Caco-2 (cell line): Measurements from ENCODE around the gene EPHB6. TPM values are rescaled to one million over a fixed set of nuclear protein-coding genes. Genes with fewer than 3 reads are reported as not detected.

Experiments
- BruUV-seq: library from RNA; stranded (reverse); fragments of 400-500 nt; replicated peaks from 2 replicates; lab custom pipeline; 2021; lab: Mats Ljungman, UMichigan
- CTCF ChIA-PET: fragments of 300-600 bp; sonication (Branson Sonifier 250); formaldehyde crosslinking; loops from one replicate; lab custom pipeline; 2022; ENCODE audit warnings: antibody characterized with exemption; lab: Charles Lee
- POLR2A ChIA-PET: fragments of 300-600 bp; sonication (Branson Sonifier 250); formaldehyde crosslinking; loops from one replicate; lab custom pipeline; 2022; ENCODE audit warnings: antibody characterized with exemption; lab: Charles Lee
- DNase-seq, 2 experiments: peaks; one replicate each; pipeline versions ENCODE4 v3.0.0 to v3.0.0-alpha.2; 2020 to 2022
- H3K27me3 ChIP-seq: replicated peaks from 2 replicates; pipeline ENCODE4 v1.6.0; 2011; ENCODE audit warnings: low read length; ENCODE audit not compliant: control insufficient read depth, insufficient read depth
- H3K36me3 ChIP-seq: 2 replicates; pipeline ENCODE4 v1.5.1; 2011; ENCODE audit warnings: low read length; ENCODE audit not compliant: control insufficient read depth, insufficient read depth
- H3K4me1 ChIP-seq: fragments of 250-450 bp; sonication (Bioruptor Pico); 2 replicates; pipeline ENCODE4 v1.5.1; 2020; ENCODE audit warnings: mild to moderate bottlenecking
- H3K4me3 ChIP-seq: 2 replicates; pipeline ENCODE4 v1.5.1; 2011; ENCODE audit warnings: low read depth, mild to moderate bottlenecking, control low read depth, low read length
- H3K9me3 ChIP-seq: fragments of 250-450 bp; sonication (Bioruptor Pico); 2 replicates; pipeline ENCODE4 v1.5.1; 2020; ENCODE audit warnings: mild to moderate bottlenecking, moderate library complexity
- H3K27ac Mint-ChIP-seq: one replicate; pipeline ENCODE4 v1.8.0; 2022; ENCODE audit warnings: mixed read lengths; ENCODE audit not compliant: unreplicated experiment
- H3K27me3 Mint-ChIP-seq: one replicate; pipeline ENCODE4 v1.8.0; 2022; ENCODE audit warnings: mixed read lengths; ENCODE audit not compliant: insufficient read depth, unreplicated experiment
- H3K36me3 Mint-ChIP-seq: one replicate; pipeline ENCODE4 v1.8.0; 2022; ENCODE audit warnings: mild to moderate bottlenecking, mixed read lengths; ENCODE audit not compliant: insufficient read depth, unreplicated experiment
- H3K4me1 Mint-ChIP-seq: one replicate; pipeline ENCODE4 v1.8.0; 2022; ENCODE audit warnings: low read depth, mixed read lengths; ENCODE audit not compliant: unreplicated experiment
- H3K4me3 Mint-ChIP-seq: one replicate; pipeline ENCODE4 v1.8.0; 2022; ENCODE audit warnings: mild to moderate bottlenecking, moderate library complexity, mixed read lengths; ENCODE audit not compliant: unreplicated experiment
- H3K9me3 Mint-ChIP-seq: one replicate; pipeline ENCODE4 v1.8.0; 2022; ENCODE audit warnings: mixed read lengths; ENCODE audit not compliant: unreplicated experiment
- intact Hi-C: fragments of 100-400 bp; cut with micrococcal nuclease; formaldehyde crosslinking; loops from one replicate; pipeline ENCODE4 v1.10.0; 2022; ENCODE audit not compliant: unreplicated experiment
- total RNA-seq: library from RNA; stranded (reverse); gene quantifications from 2 replicates; pipeline ENCODE4 v1.2.3, GENCODE V29; 2022
- TF ChIP-seq, protein P1 (sequence below), 2 experiments: fragments of 200-600 bp in 1 of 2; IDR thresholded peaks; 1 replicate in 1 of 2; 2 replicates in 1 of 2; pipeline versions ENCODE4 v1.5.1 to v1.8.0; 2011 to 2022; ENCODE audit warnings: antibody characterized with exemption in 1 of 2, control low read depth in 1 of 2, inconsistent platforms in 1 of 2, low read depth in 1 of 2, low read length in 1 of 2, mild to moderate bottlenecking in 1 of 2, moderate library complexity in 1 of 2; ENCODE audit not compliant: insufficient read depth in 1 of 2, severe bottlenecking in 1 of 2, unreplicated experiment in 1 of 2

EPHB6 gene
- total RNA-seq, 1 experiment from 2014 or later, result 2.7 TPM

GRCh38 chr7:142898377-142899170 is 43.7 kb downstream of the EPHB6 start:
- no peaks in the 10 kb centered on the region for H3K27me3 ChIP-seq
- peaks cover 66% of the 10 kb centered on the region for H3K4me1 ChIP-seq
- no peaks in the 10 kb centered on the region for H3K9me3 ChIP-seq
- ChIA-PET CTCF (interaction anchor here (1.0 to 1.7 kb wide), 3 partner anchors 13 to 105 kb away, joined by 4 to 6 read pairs (median 4); partner anchors contain the start of gene TRPV6), POLR2A (no interaction called here)
- no TSS peak for BruUV-seq
- Mint-ChIP-seq H3K27me3 (no peaks in the 10 kb centered on the region), H3K9me3 (no peaks in the 10 kb centered on the region), H3K4me1 (peaks cover 53% of the 10 kb centered on the region), H3K4me3 (no peak overlapping the region), H3K36me3 (no peaks in the 10 kb centered on the region), H3K27ac (peak overlapping the region; percentile 22)
- TF ChIP-seq, protein P1, sequence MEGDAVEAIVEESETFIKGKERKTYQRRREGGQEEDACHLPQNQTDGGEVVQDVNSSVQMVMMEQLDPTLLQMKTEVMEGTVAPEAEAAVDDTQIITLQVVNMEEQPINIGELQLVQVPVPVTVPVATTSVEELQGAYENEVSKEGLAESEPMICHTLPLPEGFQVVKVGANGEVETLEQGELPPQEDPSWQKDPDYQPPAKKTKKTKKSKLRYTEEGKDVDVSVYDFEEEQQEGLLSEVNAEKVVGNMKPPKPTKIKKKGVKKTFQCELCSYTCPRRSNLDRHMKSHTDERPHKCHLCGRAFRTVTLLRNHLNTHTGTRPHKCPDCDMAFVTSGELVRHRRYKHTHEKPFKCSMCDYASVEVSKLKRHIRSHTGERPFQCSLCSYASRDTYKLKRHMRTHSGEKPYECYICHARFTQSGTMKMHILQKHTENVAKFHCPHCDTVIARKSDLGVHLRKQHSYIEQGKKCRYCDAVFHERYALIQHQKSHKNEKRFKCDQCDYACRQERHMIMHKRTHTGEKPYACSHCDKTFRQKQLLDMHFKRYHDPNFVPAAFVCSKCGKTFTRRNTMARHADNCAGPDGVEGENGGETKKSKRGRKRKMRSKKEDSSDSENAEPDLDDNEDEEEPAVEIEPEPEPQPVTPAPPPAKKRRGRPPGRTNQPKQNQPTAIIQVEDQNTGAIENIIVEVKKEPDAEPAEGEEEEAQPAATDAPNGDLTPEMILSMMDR (IDR thresholded peaks at IDR 0.05; ENCODE audit: insufficient read depth in 1 of 2, low read depth in 1 of 2, low read length in 1 of 2, severe bottlenecking in 1 of 2, unreplicated experiment in 1 of 2), result no peak
- no peak overlapping the region for H3K4me3 ChIP-seq
- no peaks in the 10 kb centered on the region for H3K36me3 ChIP-seq
- DNase-seq, result peak; percentile 59 to 81
- intact Hi-C loops, result no loop called here

GRCh38 chr7:142899661-142900060 is 44.8 kb downstream of the EPHB6 start:
- Histone ChIP-seq H3K4me1 (peaks cover 65% of the 10 kb centered on the region), H3K36me3 (no peaks in the 10 kb centered on the region), H3K27me3 (no peaks in the 10 kb centered on the region), H3K9me3 (no peaks in the 10 kb centered on the region), H3K4me3 (no peak overlapping the region)
- CTCF ChIA-PET, result interaction anchor here (1.6 kb wide), 1 partner anchor 10 kb away, joined by 6 read pairs; no protein-coding TSS in a partner anchor
- no TSS peak for BruUV-seq
- intact Hi-C loops, result no loop called here
- POLR2A ChIA-PET, result no interaction called here
- no peak for DNase-seq
- peaks cover 50% of the 10 kb centered on the region for H3K4me1 Mint-ChIP-seq
- no peaks in the 10 kb centered on the region for H3K9me3 Mint-ChIP-seq
- H3K36me3 Mint-ChIP-seq, result no peaks in the 10 kb centered on the region
- no peak overlapping the region for H3K4me3 Mint-ChIP-seq
- H3K27me3 Mint-ChIP-seq, result no peaks in the 10 kb centered on the region
- H3K27ac Mint-ChIP-seq, result no peak overlapping the region
- TF ChIP-seq, protein P1 (IDR thresholded peaks at IDR 0.05; ENCODE audit: insufficient read depth in 1 of 2, low read depth in 1 of 2, low read length in 1 of 2, severe bottlenecking in 1 of 2, unreplicated experiment in 1 of 2), result no peak

DNA sequence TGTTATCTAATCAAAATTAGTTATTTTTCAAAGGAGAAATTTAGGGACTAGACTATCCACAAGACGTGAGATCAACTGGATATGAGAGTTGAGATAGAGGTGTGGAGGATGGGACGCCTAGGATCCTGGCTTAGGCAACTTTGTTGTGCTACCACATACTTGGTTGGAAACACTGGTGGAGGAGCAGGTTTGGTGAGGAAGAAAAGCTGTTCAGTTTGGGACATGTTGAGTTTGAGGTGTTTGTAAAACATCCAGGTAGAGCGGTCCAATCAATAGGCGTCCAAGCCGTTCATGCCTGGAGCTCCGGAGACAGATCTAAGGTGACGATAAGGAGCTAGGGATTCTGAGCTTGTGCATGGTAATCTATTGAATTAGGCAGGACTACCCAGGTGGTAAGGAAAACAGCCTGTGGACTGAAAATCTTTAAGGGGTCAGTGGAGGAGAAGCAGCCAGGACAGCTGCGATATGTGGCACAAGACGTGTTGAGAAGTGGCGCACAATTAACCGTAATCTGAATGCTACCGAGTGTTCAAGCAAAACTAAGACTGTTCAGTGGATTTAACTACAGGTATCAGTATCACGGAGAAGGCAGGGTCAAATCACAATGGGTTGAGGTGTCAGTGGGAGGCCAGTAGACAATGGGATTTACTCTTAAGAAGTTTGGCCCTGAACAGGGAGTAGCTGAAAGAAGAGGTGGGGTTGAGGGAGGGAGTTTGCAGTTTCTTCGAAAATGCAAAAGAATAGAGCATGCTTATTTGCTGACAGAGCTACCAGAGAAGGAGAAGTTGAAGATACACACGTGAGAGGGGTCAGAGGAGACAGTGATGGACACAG is 46.8 kb downstream of the EPHB6 start:
- no peak overlapping the region for H3K4me3 ChIP-seq
- Mint-ChIP-seq H3K9me3 (no peaks in the 10 kb centered on the region), H3K36me3 (no peaks in the 10 kb centered on the region), H3K4me3 (peak overlapping the region; percentile 7), H3K4me1 (peaks cover 32% of the 10 kb centered on the region), H3K27me3 (no peaks in the 10 kb centered on the region), H3K27ac (peak overlapping the region; percentile 18)
- H3K9me3 ChIP-seq, result peaks cover 11% of the 10 kb centered on the region
- TF ChIP-seq, protein P1 (IDR thresholded peaks at IDR 0.05; ENCODE audit: insufficient read depth in 1 of 2, low read depth in 1 of 2, low read length in 1 of 2, severe bottlenecking in 1 of 2, unreplicated experiment in 1 of 2), result no peak
- peak; percentile 46 to 63 for DNase-seq
- no TSS peak for BruUV-seq
- no peaks in the 10 kb centered on the region for H3K27me3 ChIP-seq
- CTCF ChIA-PET, result interaction anchor here (1.0 kb wide), 1 partner anchor 55 kb away, joined by 4 read pairs; no protein-coding TSS in a partner anchor
- H3K36me3 ChIP-seq, result no peaks in the 10 kb centered on the region
- peaks cover 49% of the 10 kb centered on the region for H3K4me1 ChIP-seq
- intact Hi-C loops, result loop anchor here (1.0 kb wide), 1 partner anchor 56 kb away; no protein-coding TSS in a partner anchor
- POLR2A ChIA-PET, result no interaction called here
